ENCODE results near the gene PARD3.

PARD3 gene

DNA sequence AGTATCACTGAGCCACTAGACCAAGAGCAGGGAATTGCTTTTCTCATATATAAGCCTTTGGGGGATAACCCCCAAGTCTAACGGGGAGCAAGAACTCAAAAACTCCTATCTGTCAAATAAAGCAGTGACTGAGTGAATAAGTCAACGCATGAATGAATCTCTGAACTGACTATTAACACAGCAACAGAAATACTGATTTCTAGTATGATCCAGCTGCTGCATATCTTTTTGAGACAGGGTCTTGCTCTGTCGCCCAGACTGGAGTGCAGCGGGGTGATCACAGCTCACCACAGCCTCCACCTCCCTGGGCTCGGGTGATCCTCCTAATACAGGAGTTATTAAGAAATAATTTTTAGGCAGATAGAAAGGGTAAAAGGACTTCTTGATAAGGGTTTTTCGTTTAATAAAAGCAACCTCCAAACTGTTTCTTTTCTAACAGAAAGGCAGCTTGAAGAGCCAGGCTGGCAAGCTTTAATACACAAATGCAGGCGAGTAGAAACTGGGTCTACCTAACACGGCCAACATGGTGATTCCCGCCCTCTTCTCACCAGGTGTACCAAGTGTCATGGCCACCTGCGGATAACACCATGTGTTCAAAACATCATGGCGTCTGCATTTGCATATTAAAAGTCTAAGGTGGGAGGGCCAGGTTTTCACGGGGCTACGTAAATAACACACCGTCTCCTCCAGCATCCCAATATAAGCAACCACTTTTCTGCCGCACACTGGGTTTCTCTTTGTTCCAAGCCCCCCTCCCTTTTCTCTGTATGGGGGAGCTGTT, 631.9 kb downstream of the PARD3 start:
- in situ Hi-C loops (cut with HindIII; ENCODE audit: low sequenced_read_pairs) = no loop called here

DNA sequence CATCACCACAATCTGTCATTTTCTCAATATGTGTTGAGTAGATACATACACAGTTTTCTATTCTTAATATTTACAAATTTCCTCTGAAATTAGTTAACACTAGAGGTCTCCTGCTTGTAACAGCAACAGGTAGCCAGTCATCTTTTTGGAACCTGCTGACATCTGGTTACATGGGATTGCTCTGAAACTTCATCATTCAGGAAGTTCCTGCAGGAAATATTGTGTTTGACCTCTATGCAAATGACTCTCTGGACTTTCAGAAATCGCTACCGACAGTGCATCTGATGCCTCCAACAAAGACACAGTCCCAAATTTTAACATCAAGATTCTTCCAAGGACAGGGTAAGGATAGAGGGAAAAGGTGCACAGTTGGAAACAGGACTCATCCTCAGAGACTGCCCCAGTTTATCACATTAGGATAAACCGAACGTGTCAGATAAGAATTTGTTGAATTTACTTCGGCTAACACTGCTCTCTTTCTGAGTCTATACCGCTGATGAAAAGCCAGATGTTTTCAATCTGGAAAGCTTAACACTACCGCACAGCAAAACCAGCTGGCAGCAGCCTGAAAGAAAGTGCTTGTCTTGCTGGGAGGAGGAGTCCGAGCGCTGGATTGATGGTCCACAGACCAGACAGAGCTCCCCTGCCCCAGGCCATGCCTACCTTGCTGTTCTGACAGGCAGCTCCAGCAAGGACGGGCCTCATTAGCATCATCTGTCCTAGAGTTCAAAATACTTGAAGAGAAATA, 633.4 kb downstream of the PARD3 start:
- in situ Hi-C loops (cut with HindIII; ENCODE audit: low sequenced_read_pairs) = no loop called here

DNA sequence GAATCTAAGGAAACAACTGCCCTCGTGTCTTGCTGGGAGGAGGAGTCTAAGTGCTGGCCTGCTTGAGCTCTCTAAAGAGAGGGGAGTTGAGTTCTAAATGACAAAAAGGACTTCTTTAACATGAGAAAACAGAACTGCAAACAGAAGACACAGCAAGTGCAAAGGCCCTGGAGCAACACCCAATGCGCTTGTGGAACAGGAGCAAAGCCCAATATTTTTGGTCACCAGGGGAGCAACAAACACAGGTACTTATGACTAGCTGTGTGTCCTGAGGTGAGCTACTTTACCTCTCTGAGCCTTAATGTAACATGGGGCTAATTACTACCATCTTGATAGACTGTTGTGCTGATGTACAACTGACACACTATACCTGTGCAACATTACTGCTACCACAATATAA, 634.3 kb downstream of the PARD3 start:
- in situ Hi-C loops (cut with HindIII; ENCODE audit: low sequenced_read_pairs) = no loop called here

DNA sequence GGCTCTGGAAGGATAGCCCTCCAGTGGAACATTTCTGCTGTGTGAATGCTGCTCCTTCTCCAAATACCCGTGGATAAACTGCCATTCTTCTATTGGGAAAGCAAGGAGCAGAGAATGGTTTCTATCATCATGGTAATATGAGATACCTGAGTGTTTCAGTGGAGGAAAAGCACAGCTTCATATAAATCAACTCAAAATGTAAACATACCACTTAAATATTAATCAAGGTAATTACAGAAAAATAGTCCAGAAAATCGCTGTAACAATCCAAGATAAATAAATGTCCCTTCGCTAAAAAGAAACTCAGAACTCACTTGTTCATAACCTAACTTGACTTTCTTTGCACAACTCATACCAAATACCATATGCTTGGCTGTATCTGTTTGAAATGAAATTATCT, 635.8 kb downstream of the PARD3 start:
- in situ Hi-C loops (cut with HindIII; ENCODE audit: low sequenced_read_pairs) = no loop called here

GRCh38 chr10:34178756-34179155, 636.3 kb downstream of the PARD3 start:
- in situ Hi-C loops (cut with HindIII; ENCODE audit: low sequenced_read_pairs) = no loop called here

DNA sequence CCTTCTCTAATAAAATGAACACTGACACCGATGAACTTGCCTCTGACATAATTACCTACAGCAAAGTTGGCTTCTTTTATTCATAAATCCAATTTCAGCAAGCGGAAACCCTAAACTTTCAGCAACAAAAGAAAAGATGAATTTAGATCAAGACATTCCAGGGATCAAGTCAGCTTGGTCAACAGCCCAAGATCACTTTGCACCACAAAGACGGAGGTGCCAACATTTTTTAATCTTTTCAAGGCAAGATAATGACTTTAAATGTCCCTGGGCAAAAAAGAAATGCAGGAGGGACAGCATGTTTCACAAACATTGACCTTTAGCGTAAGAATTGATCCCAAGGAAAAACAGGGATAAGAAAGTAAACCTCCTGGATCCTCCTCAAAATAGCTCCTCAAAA, 636.9 kb downstream of the PARD3 start:
- in situ Hi-C loops (cut with HindIII; ENCODE audit: low sequenced_read_pairs) = no loop called here

- in situ Hi-C loops (cut with HindIII; ENCODE audit: low sequenced_read_pairs) = no loop called here
Measured at GRCh38 chr10:34177445-34177844, 637.7 kb downstream of the PARD3 start.

DNA sequence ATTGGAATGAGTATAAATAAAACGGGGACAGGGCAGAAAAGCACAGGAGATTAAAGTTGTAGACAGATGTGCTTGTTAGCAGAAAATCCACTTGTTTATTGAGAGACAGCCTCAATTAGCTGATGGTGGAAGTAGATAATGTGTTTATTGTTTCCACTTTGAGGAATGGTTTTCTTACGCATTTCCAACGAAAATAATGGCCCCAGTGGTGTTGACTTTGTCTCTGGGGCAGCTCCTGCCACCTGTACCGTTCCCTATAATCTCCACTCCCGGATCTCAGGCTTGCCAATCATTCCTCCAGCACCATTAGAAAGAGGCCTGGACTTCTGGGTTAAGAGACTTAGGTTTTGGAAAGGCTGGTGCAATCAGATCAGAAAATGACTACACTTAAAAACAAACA, 638.7 kb downstream of the PARD3 start:
- in situ Hi-C loops (cut with HindIII; ENCODE audit: low sequenced_read_pairs) = no loop called here

GRCh38 chr10:34175121-34175520, 640.0 kb downstream of the PARD3 start:
- in situ Hi-C loops (cut with HindIII; ENCODE audit: low sequenced_read_pairs) = no loop called here

DNA sequence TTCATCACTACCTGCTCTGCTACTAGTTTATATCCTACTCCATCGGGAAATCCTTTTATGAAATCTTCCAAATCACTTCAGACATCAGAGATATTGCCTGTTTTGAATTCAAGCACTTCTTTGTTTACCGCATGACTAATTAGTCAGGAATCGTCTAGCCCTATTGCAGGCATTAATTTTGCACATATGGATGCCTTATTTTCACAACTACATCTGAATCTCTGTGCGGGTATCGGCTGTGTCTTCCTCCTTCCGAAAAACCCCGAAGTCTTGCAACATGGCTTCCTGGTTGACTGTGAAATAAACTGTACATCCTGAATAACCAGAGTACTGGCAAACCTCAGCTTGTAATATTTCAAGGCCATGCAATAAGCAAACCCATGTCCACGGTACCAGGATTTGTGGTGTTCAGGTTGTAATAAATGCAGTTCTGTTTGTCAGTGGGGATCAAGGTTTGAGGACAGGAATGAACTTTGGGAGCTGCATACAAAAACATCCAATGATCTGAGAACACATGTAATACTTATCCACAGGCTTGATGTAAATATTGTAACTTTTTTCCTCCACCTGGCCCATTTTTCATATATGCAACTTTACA, 642.1 kb downstream of the PARD3 start:
- in situ Hi-C loops (cut with HindIII; ENCODE audit: low sequenced_read_pairs) = no loop called here

- in situ Hi-C loops (cut with HindIII; ENCODE audit: low sequenced_read_pairs) = no loop called here
Measured at GRCh38 chr10:34171957-34172527, 643.1 kb downstream of the PARD3 start.

- in situ Hi-C loops (cut with HindIII; ENCODE audit: low sequenced_read_pairs) = no loop called here
Measured at GRCh38 chr10:34169677-34170076, 645.4 kb downstream of the PARD3 start.

DNA sequence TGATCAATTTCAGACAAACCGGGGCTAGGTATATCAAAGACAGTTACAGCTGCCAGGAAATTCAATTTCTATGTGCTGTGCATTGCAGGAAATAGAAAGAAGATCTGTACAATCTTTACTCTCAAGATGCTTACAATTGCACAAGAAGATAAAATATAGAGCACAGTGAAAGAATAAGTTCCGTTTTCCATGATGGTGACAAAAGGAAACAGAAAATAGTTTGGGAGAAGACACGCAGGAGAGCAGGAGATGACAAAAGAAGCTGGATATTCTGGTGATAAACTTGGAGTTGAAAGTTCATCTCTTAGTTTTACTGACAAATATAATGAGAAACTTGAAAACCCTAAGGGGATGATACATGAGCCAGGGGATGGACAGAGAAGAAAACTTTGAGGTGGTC, 646.0 kb downstream of the PARD3 start:
- in situ Hi-C loops (cut with HindIII; ENCODE audit: low sequenced_read_pairs) = no loop called here

DNA sequence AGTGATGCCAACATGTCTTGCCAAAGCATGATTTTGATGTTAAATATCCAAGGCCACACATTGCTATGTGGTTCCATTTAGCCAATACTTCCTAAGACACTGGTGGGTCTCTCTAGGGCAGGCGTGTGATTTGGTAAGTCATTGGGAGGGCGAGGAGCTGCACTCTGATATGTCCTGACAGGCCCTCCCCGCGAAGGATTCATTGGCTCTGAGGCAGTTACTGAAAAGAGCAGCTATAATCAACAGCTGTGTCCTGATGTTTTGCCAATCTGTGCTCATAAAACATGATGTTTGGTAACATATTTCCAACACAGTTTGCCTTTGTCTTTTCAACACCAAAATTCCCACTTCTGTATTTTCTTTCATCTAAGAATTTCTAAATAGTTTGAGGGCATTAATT, 646.7 kb downstream of the PARD3 start:
- in situ Hi-C loops (cut with HindIII; ENCODE audit: low sequenced_read_pairs) = no loop called here

- in situ Hi-C loops (cut with HindIII; ENCODE audit: low sequenced_read_pairs) = no loop called here
Measured at GRCh38 chr10:34166823-34167222, 648.3 kb downstream of the PARD3 start.

DNA sequence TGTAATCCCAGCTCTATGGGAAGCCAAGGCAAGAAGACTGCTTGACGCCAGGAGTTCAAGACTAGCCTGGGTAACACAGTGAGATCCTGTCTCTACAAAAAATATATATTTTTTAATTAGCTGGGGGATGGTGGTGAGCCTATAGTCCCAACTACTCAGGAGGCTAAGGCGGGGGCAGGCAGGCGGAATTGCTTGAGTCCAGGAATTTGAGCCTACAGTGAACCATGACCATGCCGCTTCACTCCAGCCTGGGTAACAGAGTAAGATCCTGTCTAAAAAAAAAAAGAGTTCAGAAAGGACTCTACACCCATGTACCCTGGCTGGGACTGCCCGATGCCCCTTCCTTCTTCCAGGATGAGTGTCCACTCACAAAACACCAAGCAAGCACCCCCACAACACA, 648.7 kb downstream of the PARD3 start:
- in situ Hi-C loops (cut with HindIII; ENCODE audit: low sequenced_read_pairs) = no loop called here

DNA sequence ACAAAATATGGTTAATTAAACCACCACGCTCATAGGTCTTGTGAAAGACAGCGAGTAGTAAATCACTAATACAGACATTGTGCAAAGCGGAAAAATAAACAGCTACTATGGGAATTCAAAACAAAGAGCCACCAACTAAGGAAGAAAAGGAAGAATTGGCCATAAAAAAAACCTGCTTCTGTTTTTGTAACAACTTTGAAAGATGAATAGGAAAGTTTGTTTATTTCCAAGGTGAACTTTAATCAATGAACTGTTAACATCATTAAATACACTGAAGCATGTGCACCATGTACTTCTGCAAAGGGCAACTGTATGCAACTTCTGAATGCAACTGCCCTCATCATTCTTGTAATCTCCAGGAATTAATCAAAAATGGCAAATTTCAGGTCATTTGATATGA, 651.1 kb downstream of the PARD3 start:
- in situ Hi-C loops (cut with HindIII; ENCODE audit: low sequenced_read_pairs) = no loop called here

DNA sequence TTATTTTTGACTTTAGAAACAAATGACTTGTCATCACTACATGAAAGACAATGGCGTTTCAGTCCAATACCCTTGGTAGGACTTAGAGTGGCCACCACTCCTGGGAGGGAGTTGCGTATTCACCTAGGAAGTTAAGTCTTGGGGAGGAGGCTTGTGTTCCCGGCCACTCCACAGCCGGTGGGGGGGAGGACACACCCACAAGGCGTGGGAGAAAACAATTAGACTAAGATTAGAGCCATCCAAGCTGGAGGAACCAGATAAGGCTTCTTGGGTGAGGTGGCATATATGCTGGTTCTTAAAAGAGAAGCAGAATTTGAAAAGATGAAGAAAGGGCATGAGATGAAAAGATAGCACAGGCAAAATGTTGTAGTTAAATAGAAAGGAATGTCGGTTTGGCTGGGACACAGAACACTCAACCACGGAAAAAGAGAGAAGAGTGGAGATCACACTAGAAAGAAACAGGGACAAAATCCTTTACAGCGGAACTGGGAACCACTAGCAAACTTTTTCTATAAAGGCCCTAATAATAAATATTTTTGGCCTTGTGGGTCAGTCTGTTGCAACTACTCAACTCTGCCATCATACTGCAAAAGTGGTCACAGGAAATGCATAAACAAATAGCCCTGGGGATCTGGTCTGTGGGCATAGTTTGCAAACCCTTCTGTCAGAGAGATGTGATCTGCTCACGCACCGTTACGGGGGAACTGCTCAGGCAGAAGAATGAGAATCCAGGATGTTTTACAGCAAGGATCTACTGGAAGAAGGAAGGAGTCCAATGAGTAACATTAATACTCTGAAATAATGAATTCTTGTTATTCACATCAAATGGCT, 651.8 kb downstream of the PARD3 start:
- in situ Hi-C loops (cut with HindIII; ENCODE audit: low sequenced_read_pairs) = no loop called here

- in situ Hi-C loops (cut with HindIII; ENCODE audit: low sequenced_read_pairs) = no loop called here
Measured at GRCh38 chr10:34161777-34162370, 653.2 kb downstream of the PARD3 start.

- in situ Hi-C loops (cut with HindIII; ENCODE audit: low sequenced_read_pairs) = no loop called here
Measured at GRCh38 chr10:34160595-34160994, 654.5 kb downstream of the PARD3 start.

Measured in endothelial cell of hepatic sinusoid (primary cell).